ENCODE measurements around the gene SCFD2.
A peak's percentile ranks its signal among the peaks of the same experiment; 100 is the strongest.
"Not testable (repeated sequence)": the region's sequence is repeated elsewhere in the genome, so short reads cannot be mapped to it uniquely, and the experiment has no call there.

Gene SCFD2

GRCh38 chr4:53007024-53007423 is 358.8 kb downstream of the SCFD2 start:
- DNase-seq = no peak

GRCh38 chr4:53005808-53006207 is 360.1 kb downstream of the SCFD2 start:
- no peak for DNase-seq

- no peak for DNase-seq
These were observed 360.7 kb downstream of the SCFD2 start for GRCh38 chr4:53005149-53005546.

- DNase-seq = no peak
These were observed 361.2 kb downstream of the SCFD2 start for GRCh38 chr4:53004497-53005148.

- DNase-seq = no peak
These were observed 361.9 kb downstream of the SCFD2 start for GRCh38 chr4:53003959-53004358.

GRCh38 chr4:53000560-53000959 is 365.3 kb downstream of the SCFD2 start:
- no peak for DNase-seq

- DNase-seq = no peak
These were observed 366.2 kb downstream of the SCFD2 start for GRCh38 chr4:52999626-53000025.

GRCh38 chr4:52998413-52998812 is 367.4 kb downstream of the SCFD2 start:
- no peak for DNase-seq

GRCh38 chr4:52997132-52997416 is 368.8 kb downstream of the SCFD2 start:
- no peak for DNase-seq

- DNase-seq = peak; percentile 76
These were observed 369.4 kb downstream of the SCFD2 start for GRCh38 chr4:52996261-52997131.

- DNase-seq = peak; percentile 34
These were observed 370.4 kb downstream of the SCFD2 start for GRCh38 chr4:52995360-52996030.

- DNase-seq = no peak
These were observed 371.3 kb downstream of the SCFD2 start for GRCh38 chr4:52994567-52994966.

- no peak for DNase-seq
These were observed 372.1 kb downstream of the SCFD2 start for GRCh38 chr4:52993771-52994170.

- DNase-seq = not testable (repeated sequence)
These were observed 373.3 kb downstream of the SCFD2 start for GRCh38 chr4:52992551-52992950.

GRCh38 chr4:52991472-52991871 is 374.4 kb downstream of the SCFD2 start:
- DNase-seq = no peak

GRCh38 chr4:52990706-52991105 is 375.2 kb downstream of the SCFD2 start:
- DNase-seq = no peak

- no peak for DNase-seq
These were observed 376.0 kb downstream of the SCFD2 start for GRCh38 chr4:52989865-52990264.

- no peak for DNase-seq
These were observed 378.3 kb downstream of the SCFD2 start for GRCh38 chr4:52987392-52988056.

GRCh38 chr4:52984462-52984881 is 381.4 kb downstream of the SCFD2 start:
- DNase-seq = peak; percentile 61

GRCh38 chr4:52983563-52984303 is 382.1 kb downstream of the SCFD2 start:
- peak; percentile 61 for DNase-seq

GRCh38 chr4:52982946-52983340 is 382.9 kb downstream of the SCFD2 start:
- no peak for DNase-seq

GRCh38 chr4:52982255-52982945 is 383.5 kb downstream of the SCFD2 start:
- DNase-seq = peak; percentile 70

All from fibroblast of upper back skin (primary cell).